Mesothelial cell of epicardium (in vitro differentiated cells): ENCODE results near the gene ACER3. TPM values are rescaled to one million over a fixed set of nuclear protein-coding genes. Genes with fewer than 3 reads are reported as not detected.

Source experiments
- DNase-seq, 2 experiments: peaks; one replicate each; pipeline ENCODE4 v3.0.0; 2021; ENCODE audit warnings: low spot score in 2 of 2; ENCODE audit not compliant: unreplicated experiment in 2 of 2
- H3K27ac Mint-ChIP-seq: 2 replicates; pipeline ENCODE4 v1.8.0; 2021; ENCODE audit warnings: mixed read lengths
- H3K27me3 Mint-ChIP-seq: 2 replicates; pipeline ENCODE4 v1.8.0; 2021; ENCODE audit warnings: low read depth, mixed read lengths
- H3K36me3 Mint-ChIP-seq: 2 replicates; pipeline ENCODE4 v1.8.0; 2021; ENCODE audit warnings: mixed read lengths
- H3K4me1 Mint-ChIP-seq: 2 replicates; pipeline ENCODE4 v1.8.0; 2021; ENCODE audit warnings: mixed read lengths
- H3K4me3 Mint-ChIP-seq: 2 replicates; pipeline ENCODE4 v1.8.0; 2021; ENCODE audit warnings: mild to moderate bottlenecking, moderate library complexity, mixed read lengths
- H3K9me3 Mint-ChIP-seq: 2 replicates; pipeline ENCODE4 v1.8.0; 2021; ENCODE audit warnings: mixed read lengths
- total RNA-seq: library from RNA; stranded (reverse); gene quantifications from 3 replicates; pipeline ENCODE4 v1.2.1, GENCODE V29; 2021
- TF ChIP-seq, protein P1 (sequence below): fragments of 200-600 bp; sonication (generic); IDR thresholded peaks from one replicate; pipeline ENCODE4 v1.5.0; 2021; ENCODE audit warnings: antibody characterized with exemption; ENCODE audit not compliant: unreplicated experiment

ACER3 gene
- total RNA-seq, 1 donor from 2014 or later: 17.5 TPM

DNA sequence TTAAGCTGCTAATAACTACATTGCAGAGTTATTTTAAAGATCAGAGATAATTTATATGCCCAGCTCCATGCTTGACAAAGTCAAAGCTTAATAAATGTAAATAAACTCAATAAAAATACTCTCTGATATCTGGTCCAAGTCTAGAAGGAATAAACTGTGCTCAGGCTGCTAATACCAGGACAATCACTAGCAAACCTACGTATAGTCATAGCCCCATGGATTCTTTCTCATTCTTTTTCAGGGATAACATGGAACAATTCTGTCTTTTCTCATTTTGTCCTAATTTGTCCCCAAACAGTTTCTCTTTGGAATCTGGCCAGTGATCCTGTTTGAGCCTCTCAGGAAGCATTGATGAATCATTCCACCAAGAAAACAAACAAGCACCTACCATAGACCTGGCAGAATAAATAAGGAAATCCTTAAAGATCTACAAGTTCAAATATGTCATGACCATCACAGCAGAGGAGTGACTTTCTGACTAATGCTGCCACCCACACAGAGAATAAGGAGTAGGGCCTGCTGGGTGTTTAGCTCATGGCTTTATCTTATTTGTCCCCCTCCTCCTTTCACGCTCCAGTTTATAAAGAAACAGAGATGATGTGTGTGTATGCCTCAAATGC lies 159.4 kb downstream of the ACER3 start:
- peaks cover 22% of the 10 kb centered on the region for H3K36me3 Mint-ChIP-seq
- no peak overlapping the region for H3K4me3 Mint-ChIP-seq
- no peak for DNase-seq
- H3K27me3 Mint-ChIP-seq: no peaks in the 10 kb centered on the region
- TF ChIP-seq, protein P1, sequence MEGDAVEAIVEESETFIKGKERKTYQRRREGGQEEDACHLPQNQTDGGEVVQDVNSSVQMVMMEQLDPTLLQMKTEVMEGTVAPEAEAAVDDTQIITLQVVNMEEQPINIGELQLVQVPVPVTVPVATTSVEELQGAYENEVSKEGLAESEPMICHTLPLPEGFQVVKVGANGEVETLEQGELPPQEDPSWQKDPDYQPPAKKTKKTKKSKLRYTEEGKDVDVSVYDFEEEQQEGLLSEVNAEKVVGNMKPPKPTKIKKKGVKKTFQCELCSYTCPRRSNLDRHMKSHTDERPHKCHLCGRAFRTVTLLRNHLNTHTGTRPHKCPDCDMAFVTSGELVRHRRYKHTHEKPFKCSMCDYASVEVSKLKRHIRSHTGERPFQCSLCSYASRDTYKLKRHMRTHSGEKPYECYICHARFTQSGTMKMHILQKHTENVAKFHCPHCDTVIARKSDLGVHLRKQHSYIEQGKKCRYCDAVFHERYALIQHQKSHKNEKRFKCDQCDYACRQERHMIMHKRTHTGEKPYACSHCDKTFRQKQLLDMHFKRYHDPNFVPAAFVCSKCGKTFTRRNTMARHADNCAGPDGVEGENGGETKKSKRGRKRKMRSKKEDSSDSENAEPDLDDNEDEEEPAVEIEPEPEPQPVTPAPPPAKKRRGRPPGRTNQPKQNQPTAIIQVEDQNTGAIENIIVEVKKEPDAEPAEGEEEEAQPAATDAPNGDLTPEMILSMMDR: no peak
- H3K9me3 Mint-ChIP-seq: no peaks in the 10 kb centered on the region
- peaks cover 15% of the 10 kb centered on the region for H3K4me1 Mint-ChIP-seq
- no peak overlapping the region for H3K27ac Mint-ChIP-seq

DNA sequence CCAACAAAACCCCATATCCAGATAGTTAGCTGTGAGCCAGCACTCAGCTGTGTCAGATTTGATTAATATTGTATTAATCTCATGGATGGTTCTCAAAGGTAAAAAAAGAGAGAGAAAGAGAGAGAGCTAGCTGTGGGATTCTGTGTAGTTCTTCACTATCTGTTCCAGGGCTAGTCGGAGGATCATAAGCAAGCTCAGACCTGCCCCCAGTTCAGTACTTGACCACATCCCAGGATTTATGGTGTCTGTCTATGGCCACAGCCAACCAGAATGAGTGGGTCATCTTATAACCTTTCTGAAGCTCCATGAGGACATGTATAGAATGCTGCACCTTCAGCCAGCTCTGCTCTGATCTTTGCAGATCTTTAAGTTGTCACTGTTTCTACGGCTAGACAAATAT lies 160.0 kb downstream of the ACER3 start:
- TF ChIP-seq, protein P1: no peak

GRCh38 chr11:77024745-77025144 lies 164.0 kb downstream of the ACER3 start:
- Mint-ChIP-seq H3K4me1 (peaks cover 12% of the 10 kb centered on the region), H3K27me3 (peaks cover 11% of the 10 kb centered on the region), H3K27ac (no peak overlapping the region), H3K9me3 (no peaks in the 10 kb centered on the region), H3K4me3 (no peak overlapping the region), H3K36me3 (peaks cover 4% of the 10 kb centered on the region)
- DNase-seq: no peak
- TF ChIP-seq, protein P1: no peak

More for the DNA sequence above, 160.0 kb downstream of the ACER3 start:
- DNase-seq: no peak
- Mint-ChIP-seq H3K27me3 (no peaks in the 10 kb centered on the region), H3K27ac (no peak overlapping the region), H3K4me3 (no peak overlapping the region), H3K36me3 (peaks cover 22% of the 10 kb centered on the region), H3K4me1 (peaks cover 12% of the 10 kb centered on the region), H3K9me3 (no peaks in the 10 kb centered on the region)

GRCh38 chr11:77026221-77026620 lies 165.5 kb downstream of the ACER3 start:
- Mint-ChIP-seq H3K36me3 (peaks cover 2% of the 10 kb centered on the region), H3K4me1 (no peaks in the 10 kb centered on the region)
- no peak for DNase-seq

DNA sequence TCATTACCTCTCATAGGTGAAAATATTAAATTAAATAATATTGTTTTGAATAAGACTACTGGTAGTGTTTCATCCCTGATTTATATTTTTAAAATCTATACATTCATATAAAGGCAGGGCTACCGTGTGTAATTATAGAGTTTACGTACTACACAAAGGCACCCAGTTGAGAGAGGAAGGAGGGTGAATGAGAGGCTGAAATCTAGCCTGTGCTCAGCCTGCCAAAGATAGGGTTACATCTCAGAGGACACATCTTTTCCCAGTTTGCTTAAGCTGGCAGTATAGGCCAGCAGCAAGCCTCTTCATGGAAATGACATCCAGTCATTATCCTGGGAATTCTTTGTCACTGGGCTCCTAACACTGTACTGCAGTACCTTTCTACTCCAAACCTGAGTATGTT lies 166.0 kb downstream of the ACER3 start:
- Mint-ChIP-seq H3K9me3 (no peaks in the 10 kb centered on the region), H3K4me3 (no peak overlapping the region), H3K36me3 (peaks cover under 1% of the 10 kb centered on the region), H3K27ac (no peak overlapping the region), H3K4me1 (no peaks in the 10 kb centered on the region), H3K27me3 (peaks cover 28% of the 10 kb centered on the region)
- TF ChIP-seq, protein P1: no peak
- no peak for DNase-seq

More at GRCh38 chr11:77026221-77026620, 165.5 kb downstream of the ACER3 start:
- Mint-ChIP-seq H3K9me3 (no peaks in the 10 kb centered on the region), H3K27me3 (peaks cover 25% of the 10 kb centered on the region), H3K4me3 (no peak overlapping the region), H3K27ac (no peak overlapping the region)
- TF ChIP-seq, protein P1: no peak
